Measurements from ENCODE around the gene OPN4.
A peak's percentile ranks its signal among the peaks of the same experiment; 100 is the strongest.
"Not testable (repeated sequence)": the region's sequence is repeated elsewhere in the genome, so short reads cannot be mapped to it uniquely, and the experiment has no call there.

OPN4 gene, protein sequence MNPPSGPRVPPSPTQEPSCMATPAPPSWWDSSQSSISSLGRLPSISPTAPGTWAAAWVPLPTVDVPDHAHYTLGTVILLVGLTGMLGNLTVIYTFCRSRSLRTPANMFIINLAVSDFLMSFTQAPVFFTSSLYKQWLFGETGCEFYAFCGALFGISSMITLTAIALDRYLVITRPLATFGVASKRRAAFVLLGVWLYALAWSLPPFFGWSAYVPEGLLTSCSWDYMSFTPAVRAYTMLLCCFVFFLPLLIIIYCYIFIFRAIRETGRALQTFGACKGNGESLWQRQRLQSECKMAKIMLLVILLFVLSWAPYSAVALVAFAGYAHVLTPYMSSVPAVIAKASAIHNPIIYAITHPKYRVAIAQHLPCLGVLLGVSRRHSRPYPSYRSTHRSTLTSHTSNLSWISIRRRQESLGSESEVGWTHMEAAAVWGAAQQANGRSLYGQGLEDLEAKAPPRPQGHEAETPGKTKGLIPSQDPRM

DNA sequence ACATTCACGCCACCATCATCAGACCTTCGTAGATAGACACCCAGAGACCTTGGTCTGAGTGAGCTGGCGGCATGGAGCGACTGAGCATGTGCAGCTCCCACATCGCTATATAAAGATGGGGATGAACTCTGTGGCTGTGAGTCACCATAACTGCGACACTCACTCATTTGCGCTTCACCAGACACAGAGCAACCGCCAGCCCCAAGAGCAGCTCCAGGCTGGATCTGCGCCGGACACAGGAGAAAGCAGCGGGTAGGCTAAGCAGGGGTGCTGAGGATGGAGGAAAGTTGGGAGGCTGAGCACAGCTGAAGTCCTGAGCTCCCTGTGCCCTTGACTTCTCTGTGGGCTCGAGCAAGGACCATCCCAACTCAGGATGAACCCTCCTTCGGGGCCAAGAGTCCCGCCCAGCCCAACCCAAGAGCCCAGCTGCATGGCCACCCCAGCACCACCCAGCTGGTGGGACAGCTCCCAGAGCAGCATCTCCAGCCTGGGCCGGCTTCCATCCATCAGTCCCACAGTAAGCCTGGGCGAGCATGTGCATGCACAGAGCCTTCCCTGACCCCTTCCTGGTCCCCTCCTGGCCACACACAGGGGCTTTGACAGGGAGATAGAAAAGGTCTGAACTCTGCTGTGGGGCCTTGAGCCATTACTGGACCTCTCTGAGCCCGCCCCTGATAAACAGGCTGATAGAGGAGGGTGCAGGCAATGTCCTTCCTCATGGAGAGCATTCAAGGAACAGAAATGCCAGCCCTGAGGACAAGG lies at the start of gene OPN4:
TSS of gene OPN4 (plus strand) at position 137 of the 762 bp plus-strand sequence. CDS start at position 374, 237 bp downstream.
- DNase-seq, result no peak

DNA sequence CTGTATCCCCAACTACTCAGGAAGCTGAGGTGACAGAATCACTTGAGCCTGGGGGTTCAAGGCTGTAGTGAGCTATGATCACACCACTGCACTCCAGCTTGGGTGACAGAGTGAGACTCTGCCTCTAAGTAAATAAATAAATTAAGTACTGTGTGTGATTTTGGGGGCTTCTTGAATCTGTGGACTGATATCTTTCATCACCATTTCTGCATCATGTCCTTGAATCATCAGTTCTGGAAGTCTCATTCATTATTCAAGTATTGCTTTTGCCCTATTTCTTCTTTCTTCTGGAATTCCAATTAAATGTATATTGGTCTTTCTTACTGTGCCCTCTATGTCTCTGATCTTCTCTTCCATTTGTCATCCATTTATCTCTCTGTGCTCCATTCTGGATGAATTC lies 46.7 kb upstream of the OPN4 start:
- no peak for DNase-seq

DNA sequence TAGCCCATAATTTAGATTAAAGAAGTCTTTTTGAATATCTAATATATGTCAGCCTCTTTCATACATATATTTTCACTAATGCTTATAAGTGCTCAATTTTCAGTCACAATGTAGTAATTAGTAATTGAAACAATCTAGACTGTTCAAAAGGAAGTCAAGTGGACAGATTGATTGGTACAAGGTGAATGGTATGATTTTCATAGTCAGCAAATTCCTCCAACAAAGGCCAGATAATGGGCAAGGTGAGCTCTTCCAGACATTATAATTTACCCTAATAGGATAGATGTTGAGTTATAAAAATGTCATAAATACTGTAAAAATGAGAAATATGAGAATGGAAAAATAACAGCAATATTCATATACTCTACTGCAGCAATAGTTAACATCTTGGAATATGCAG lies 44.4 kb upstream of the OPN4 start:
- no peak for DNase-seq

DNA sequence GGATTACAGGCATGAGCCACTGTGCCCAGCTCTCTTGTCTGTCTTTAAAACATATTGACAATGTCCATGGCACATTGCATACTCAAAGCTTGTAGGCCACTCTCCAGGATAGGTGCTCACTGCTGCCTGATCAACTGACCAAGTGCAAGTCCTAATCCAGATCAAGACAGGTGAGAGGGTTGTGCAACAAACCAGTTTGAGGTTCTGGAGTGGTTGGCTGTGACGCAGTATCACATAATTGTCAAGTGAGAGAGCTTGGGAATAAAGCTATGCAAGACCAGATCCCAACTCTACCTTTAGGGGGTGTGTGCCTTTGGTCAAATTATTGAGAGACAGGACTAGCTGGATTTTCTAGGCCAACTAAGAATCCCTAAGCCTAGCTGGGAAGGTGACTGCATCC lies 43.0 kb upstream of the OPN4 start:
- no peak for DNase-seq

DNA sequence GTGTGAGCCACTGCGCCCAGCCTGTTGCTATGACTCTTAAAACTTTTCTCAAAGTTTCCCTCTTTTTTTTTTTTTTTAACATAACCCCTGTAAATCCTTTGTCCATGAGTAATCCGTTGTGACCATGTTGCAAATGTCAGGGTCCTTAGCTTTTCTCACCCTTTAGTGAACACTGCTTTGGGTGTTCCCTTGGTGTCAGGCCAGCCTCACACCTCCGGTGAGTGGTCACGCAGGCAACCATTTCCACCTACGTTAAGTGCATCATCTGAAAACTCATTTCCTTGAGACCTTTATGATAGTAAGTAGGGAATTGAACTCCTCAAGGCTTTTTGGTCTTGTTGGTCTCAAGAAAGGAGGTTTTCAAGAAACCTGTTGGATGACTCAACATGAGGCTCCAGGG lies 41.3 kb upstream of the OPN4 start:
- DNase-seq, result no peak

DNA sequence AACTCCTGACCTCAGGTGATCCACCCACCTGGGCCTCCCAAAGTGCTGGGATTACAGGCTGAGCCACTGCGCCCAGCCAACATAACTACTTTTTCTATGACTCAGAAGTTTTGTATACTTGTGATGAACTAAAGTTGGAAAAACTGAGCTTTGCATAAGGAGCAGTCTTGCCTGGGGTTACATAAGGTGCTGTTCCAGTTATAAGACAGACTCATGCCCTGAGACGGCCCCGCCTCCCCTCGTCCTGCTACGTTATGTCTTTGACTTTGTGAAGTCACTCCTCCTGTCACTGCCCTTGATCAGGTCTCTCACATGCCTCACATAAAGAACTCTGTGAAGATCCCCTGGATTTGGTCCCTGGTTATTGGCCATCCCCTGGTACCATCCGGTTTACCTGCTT lies 40.4 kb upstream of the OPN4 start:
- no peak for DNase-seq

DNA sequence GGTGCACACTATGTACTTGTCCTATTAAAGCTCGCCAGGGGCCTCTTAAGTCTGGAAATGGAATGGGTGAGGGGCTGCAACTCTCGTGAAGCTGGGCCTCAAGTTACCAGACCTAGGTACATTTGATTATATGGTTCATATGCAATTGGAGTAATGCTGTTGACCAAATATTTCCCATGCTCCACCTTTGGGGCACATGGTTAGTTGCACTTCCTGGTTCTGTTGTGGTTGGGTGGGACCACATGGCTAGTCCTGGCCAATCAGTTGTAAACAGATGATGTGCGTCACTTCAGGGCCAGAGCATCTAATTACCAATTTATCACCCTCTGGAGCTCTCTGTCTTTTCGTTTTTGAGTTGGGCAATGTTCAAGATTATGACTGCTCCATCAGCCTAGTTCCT lies 39.5 kb upstream of the OPN4 start:
- no peak for DNase-seq

DNA sequence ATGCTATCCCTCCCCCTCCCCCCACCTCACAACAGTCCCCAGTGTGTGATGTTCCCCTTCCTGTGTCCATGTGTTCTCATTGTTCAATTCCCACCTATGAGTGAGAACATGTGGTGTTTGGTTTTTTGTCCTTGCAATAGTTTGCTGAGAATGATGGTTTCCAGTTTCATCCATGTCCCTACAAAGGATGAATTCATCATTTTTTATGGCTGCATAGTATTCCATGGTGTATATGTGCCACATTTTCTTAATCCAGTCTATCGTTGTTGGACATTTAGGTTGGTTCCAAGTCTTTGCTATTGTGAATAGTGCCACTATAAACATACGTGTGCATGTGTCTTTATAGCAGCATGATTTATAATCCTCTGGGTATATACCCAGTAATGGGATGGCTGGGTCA lies 37.1 kb upstream of the OPN4 start:
- not testable (repeated sequence) for DNase-seq

DNA sequence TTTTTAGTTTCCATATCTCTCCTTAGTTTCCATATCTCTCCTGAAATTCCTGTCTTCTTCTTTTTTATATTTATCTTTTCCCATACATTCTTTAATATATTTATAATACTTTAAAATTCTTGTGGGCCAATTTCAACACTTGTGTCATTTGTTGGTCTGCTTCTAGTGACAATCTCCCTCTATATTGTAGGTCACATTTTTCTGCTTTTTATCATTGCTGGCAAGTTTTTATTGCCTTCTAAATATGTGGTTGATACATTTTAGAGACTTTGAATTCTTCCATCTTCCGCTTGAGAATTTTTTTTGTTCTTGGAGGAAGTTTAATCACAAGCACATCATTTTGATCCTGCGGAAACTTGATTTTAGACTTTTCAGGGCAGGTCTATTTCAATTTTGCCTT lies 26.0 kb upstream of the OPN4 start:
- no peak for DNase-seq

DNA sequence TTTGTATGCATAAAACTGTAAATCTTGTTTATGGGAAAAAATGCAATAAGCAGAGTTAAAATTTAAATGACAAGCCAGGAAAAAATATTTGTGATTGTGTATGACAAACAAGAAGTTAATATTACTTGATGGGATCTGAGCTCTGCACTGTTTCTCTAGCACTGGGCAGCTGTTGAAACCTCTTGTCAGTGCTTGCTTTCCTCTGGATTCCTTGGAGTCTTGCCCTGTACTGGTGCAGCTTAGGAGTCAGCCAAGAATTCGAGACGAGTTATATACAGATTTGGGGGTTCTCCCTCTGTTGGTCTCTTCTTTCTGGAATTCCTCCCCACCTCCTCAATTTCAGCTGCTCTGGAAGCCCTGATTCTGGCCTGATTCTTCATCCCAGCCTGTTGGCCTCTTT lies 24.3 kb upstream of the OPN4 start:
- DNase-seq, result no peak

DNA sequence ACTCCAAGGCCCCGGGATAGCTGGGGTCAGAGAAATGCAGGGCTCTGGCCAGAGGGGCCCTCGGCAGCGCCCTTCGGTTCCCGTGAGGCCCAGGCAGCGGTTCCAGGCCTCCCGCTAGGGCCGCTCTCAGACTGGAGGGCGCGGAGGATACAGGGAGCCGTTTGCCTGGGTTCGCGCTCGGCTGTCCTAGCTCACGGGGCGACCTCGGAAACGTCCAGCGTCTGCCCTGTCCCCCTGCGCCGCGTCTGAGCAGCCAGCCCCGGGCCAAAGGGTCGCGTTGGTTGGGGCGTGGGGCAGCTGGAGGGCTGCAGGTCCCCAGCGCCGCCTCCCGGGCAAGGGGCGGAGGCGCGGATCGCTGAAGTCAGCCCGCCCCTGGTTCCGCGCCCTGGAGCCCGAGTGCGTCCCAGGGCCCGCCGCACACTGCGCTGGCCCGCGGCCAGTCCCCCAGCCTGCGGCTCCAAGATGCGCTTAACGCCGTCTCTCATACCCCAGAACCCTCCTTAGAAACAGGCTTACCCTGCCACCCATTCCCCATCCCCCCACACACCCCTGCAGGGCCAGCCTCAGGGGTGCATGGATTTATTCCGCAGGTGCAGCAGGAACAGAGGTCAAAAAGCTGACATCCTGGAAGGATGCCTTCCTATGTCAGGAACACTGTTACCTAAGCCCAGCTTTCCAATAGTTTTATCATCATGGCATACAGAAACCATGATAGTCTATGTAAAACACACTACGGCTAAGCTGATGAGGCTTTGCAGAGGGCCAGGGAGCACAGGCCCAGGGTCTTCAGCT lies 22.1 kb upstream of the OPN4 start:
- peak in 5 of 51 donors; percentile 5 to 37 (median 13) for DNase-seq

DNA sequence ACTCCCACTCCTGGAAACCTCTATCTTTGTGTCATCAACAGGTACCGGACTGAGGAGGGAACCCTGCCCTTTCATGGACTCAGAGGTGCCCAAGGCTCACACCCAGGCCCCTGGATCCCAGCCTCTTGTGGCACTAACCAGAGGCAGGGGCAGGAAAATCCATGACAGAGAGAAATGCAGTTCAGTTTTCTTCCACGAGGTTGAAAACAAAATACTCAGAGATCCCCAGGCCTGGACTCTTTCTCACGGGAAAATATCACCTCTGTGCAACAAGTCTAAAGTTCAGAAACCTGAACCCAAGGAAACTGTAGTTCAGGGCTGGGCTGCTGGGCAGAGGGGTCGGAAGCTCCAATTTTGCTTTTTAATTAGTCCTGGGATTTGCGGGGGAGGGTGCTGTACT lies 21.4 kb upstream of the OPN4 start:
- DNase-seq, result no peak

DNA sequence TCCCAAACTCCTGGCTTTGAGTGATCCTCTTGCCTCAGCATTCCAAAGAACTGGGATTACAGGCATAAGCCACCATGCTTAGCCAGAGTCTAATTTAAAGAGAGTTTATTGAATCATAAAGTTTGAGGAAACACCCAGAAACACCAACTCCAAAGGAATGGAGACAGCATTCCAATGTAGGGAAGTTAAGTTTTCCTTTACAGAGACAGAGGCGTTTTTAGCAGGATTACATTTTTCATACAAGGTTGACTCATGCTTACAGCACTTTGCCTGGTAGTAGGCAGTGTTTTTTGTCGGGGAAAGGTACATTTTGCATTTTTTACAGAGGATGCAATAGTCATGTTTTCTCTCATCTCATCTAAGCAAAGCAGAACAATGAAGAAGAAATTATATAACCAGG lies 18.9 kb upstream of the OPN4 start:
- no peak for DNase-seq

DNA sequence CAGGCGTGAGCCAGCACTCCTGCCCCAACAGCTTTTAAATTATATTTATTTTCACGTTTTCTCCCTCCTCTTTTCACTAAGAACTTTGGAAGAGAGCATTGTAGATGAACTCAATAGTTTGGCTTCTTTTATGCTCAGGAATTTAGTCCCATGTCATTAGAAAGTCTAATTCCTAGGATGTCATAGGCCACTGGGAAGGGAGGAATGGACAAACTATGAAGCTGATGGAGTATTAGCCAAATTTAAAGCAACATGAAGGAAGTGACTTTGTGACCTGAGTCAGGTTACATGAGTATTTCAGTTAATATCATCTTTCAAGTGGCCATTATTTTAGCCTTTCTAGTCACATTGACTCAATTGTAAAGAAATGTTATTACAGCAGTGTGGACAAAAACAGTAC lies 18.0 kb upstream of the OPN4 start:
- DNase-seq, result no peak

DNA sequence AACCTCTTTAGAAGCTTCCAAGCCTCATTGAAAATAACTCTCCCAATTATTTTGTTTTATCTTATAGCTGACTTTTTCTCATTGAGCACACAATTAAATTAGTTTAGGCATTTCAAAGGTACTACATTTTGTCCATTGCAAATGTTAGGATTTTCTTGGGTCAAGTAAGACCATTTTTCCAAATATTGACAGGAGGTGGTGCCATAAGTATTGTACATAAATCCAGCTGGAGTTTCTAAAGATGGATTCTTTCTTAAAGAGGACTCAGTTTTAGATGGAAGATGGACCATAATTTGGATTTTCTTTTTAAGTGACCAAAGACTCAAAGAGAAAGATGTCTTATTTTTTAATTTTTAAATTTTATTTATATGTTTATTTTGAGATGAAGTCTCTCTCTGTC lies 12.3 kb upstream of the OPN4 start:
- DNase-seq, result peak in 1 of 51 donors; percentile 28

DNA sequence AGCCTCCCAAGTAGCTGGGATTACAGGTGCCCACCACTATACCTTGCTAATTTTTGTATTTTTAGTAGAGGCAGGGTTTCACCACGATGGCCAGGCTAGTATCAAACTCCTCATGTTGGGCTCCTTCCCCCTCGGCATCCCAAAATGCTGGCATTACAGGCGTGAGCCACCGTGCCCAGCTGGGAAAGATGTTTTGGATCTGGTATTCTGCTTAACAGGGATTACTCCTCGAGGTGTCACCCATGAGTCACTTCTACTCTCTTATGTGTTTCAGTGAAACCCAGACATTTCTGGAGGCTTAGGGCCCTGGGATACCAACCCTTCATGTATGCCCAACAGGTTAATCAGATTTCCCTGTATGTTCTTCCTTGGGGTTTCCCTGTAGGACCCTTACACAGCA lies 11.8 kb upstream of the OPN4 start:
- no peak for DNase-seq

DNA sequence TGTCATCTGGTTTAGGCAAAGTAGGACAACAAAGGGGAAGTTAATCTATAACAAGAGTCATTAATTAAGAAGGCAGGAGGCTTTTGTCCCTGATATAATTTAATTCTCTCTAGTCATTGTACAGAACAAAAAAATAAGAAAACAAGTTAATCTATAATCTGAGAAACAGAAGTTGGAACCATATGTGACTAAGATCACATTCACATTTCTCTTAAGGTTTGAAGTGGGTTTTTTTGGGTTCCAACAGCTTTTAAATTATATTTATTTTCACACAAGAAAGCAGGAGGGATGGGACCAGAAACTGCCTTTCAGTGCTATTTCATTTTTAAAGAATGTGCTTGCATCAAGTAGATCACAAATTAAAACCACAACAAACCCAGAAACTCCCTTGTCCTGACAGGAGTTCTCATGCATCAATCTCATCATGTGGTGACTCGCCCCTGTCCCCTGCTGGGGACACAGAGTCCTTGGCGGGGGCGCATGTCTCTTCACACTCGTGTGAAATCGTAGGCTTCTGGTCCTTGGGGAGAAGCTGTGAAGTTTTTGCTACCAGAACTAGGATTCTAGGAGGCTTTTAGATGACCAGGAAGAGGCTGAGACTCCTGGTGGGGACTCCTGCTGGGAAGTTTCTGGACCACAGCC lies 10.1 kb upstream of the OPN4 start:
- no peak for DNase-seq

DNA sequence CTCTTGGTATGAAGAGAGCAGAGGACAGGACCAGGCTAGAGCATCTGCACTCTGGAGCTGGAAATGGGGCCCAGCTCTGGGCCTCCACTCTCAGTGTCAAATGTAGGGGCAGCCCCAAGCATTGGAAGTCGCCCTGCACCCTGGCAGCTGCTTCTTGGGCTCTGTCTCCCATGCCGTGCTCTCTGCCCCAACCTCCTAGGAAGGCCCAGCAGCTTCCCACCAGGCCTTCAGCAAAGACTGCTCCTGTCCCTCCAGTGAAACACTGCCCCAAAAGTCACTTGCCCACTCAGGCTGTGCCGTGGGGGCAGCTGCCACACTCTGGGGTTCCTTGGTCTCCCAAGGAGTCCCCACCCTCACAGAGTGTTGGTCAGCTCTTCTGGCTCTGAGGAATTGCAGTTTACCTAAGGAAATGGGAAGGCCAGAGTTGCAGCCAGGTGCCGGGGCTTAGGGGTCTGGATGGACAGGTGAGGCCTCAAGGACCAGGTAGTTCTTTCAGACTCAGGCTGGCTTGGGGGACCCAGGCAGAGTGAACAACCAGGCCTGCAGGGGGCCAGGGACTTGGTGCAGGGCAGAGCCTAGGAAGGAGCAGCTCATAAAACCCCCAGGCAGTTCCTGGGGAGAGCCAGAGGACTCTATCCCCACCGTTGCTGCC lies 9.4 kb upstream of the OPN4 start:
- DNase-seq, result no peak

DNA sequence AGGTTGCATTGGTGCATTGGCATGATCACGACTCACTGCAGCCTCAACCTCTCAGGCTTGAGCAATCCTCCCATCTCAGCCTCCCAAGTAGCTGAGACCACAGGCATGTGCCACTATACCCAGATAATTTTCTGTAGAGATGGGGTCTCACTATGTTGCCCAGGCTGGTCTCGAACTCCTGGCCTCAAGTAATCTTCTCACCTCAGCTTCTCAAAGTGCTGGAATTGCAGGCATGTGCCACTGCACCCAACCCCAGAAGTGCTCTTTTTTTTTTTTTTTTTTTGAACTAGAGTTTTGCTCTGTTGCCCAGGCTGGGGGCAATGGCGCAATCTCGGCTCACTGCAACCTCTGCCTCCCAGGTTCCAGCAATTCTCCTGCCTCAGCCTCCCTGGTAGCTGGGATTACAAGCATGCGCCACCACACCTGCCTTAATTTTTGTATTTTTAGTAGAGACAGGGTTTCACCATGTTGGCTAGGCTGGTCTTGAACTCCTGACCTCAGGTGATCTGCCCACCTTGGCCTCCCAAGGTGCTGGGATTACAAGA lies 8.7 kb upstream of the OPN4 start:
- not testable (repeated sequence) for DNase-seq

DNA sequence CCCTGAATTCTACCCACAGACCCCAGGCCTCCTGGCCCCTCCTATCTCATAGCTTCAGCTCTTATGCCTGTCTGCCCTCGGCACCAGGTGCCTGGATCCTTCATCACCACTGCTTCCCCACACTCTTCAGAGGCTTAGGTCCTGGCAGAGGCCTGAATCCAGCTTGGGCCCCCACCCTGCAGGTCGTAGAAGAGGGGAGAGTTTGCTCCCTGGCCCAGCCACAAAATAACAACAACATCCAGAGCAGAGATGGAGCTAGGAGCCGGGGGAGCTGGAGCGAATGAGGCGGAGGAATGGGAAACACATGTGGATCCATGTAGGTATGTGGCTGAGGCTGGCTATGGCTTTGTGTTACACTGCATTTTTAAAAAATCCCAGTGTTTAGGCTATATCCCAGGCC lies 7.8 kb upstream of the OPN4 start:
- DNase-seq, result no peak

DNA sequence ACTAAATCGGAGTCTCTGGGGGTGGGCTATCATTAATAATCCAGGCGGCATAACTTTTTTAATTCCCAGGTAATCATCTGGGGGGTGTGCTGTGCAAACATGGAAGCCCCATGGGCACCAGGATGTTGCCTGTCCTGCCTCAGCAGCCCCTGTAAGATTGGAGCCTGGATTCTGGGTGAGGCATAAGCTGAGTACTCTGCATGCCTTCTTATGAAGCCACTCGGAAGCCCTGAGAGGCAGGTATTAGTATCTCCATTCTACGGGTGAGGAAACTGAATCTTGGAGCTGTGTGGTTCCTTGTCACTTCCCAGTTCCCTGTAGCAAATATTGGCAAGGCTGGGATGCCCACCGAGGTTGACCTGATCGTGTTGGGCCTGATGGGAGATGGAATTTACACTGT lies 7.4 kb upstream of the OPN4 start:
- no peak for DNase-seq

Data from hypothalamus (tissue), 51 donors.